Endothelial cell of umbilical vein (primary cell): ENCODE results near the gene TTL.

Source experiments
- EZH2 ChIP-seq: IDR thresholded peaks from 2 replicates; pipeline ENCODE4 v1.6.1; 2012; ENCODE audit warnings: borderline replicate concordance, low read depth, mild to moderate bottlenecking, moderate library complexity, low read length, inconsistent platforms; ENCODE audit not compliant: severe bottlenecking
- FOS ChIP-seq: IDR thresholded peaks from 2 replicates; pipeline ENCODE4 v1.6.1; 2011; ENCODE audit warnings: mild to moderate bottlenecking, low read length, moderate library complexity, borderline replicate concordance; ENCODE audit not compliant: insufficient read depth
- JUN ChIP-seq: IDR thresholded peaks from 2 replicates; pipeline ENCODE4 v1.6.1; 2011; ENCODE audit warnings: borderline replicate concordance, low read depth; ENCODE audit not compliant: insufficient read length, insufficient read depth
- POLR2A ChIP-seq: IDR thresholded peaks from 2 replicates; pipeline ENCODE4 v1.6.1; 2012; ENCODE audit warnings: low read depth, mild to moderate bottlenecking, control low read depth, low read length
- POLR2AphosphoS5 ChIP-seq: IDR thresholded peaks from 2 replicates; pipeline ENCODE4 v1.6.1; 2012; ENCODE audit warnings: low read depth, mild to moderate bottlenecking, control low read depth, low read length, moderate library complexity; ENCODE audit not compliant: insufficient read depth
- TF ChIP-seq, protein P1 (sequence below), 2 donors: IDR thresholded peaks; 1 replicate in 1 of 2; 2 replicates in 1 of 2; pipeline ENCODE4 v1.5.1; 2011; ENCODE audit warnings: low read length in 2 of 2, mild to moderate bottlenecking in 2 of 2, moderate library complexity in 2 of 2, control low read depth in 1 of 2, inconsistent platforms in 1 of 2, low read depth in 1 of 2; ENCODE audit not compliant: insufficient read depth in 1 of 2; ENCODE audit errors: extremely low read depth in 1 of 2

- TF ChIP-seq, protein P1, sequence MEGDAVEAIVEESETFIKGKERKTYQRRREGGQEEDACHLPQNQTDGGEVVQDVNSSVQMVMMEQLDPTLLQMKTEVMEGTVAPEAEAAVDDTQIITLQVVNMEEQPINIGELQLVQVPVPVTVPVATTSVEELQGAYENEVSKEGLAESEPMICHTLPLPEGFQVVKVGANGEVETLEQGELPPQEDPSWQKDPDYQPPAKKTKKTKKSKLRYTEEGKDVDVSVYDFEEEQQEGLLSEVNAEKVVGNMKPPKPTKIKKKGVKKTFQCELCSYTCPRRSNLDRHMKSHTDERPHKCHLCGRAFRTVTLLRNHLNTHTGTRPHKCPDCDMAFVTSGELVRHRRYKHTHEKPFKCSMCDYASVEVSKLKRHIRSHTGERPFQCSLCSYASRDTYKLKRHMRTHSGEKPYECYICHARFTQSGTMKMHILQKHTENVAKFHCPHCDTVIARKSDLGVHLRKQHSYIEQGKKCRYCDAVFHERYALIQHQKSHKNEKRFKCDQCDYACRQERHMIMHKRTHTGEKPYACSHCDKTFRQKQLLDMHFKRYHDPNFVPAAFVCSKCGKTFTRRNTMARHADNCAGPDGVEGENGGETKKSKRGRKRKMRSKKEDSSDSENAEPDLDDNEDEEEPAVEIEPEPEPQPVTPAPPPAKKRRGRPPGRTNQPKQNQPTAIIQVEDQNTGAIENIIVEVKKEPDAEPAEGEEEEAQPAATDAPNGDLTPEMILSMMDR (IDR thresholded peaks at IDR 0.05; ENCODE audit: extremely low read depth in 1 of 2, insufficient read depth in 1 of 2, low read depth in 1 of 2, low read length in 2 of 2), result no peak
- TF ChIP-seq POLR2AphosphoS5 (no peak), POLR2A (no peak), FOS (no peak), EZH2 (no peak), JUN (no peak)
These were observed 4.9 kb downstream of the TTL start for GRCh38 chr2:112486895-112487294.
